Neural progenitor cell (in vitro differentiated cells): Measurements from ENCODE around the gene TAB2.

Source experiments
- CTCF ChIP-seq: fragments of 200-600 bp; sonication (generic); IDR thresholded peaks from 2 replicates; pipeline ENCODE4 v1.5.1; 2017; ENCODE audit warnings: antibody characterized with exemption, mild to moderate bottlenecking
- EZH2 ChIP-seq: fragments of 200-600 bp; sonication (generic); IDR thresholded peaks from 2 replicates; pipeline ENCODE4 v1.6.1; 2017; ENCODE audit warnings: antibody characterized with exemption, mild to moderate bottlenecking, moderate library complexity
- EZH2phosphoT487 ChIP-seq: fragments of 200-600 bp; sonication (generic); IDR thresholded peaks from 2 replicates; pipeline ENCODE4 v1.6.1; 2017; ENCODE audit warnings: antibody characterized with exemption

- TF ChIP-seq EZH2 (no peak), CTCF (no peak), EZH2phosphoT487 (no peak)
Observed at GRCh38 chr6:149356081-149356750, 38.7 kb downstream of the TAB2 start.
